ENCODE data around the gene IL10RA. TPM values are rescaled to one million over a fixed set of nuclear protein-coding genes. Genes with fewer than 3 reads are reported as not detected.
"Not testable (repeated sequence)": the region's sequence is repeated elsewhere in the genome, so short reads cannot be mapped to it uniquely, and the experiment has no call there.

Gene IL10RA
- total RNA-seq, 2 donors from 2014 or later: 63.0 to 108 TPM

DNA sequence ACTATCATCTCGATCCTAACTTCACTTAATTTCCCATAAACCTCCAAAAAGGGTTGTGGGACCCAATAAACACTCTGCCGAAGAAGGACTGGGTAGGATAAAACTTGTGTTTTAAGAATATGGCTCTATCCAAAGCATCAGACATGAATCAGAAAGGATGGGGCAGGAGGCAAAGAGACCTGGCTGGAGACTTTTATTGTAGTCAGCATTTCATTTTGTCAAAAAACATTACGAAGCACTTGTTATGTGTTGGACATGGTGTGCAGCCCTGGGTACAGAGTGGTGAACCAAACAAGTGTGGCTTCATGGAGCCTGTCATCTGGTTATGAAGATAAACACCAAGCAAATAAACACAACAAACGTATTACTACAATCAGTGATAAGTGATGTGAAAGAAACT lies 17.3 kb downstream of the IL10RA start:
- Mint-ChIP-seq H3K36me3 (ENCODE audit: low read depth) (peaks cover 34% of the 10 kb centered on the region), H3K9me3 (peaks cover 3% of the 10 kb centered on the region), H3K4me1 (peaks cover 57% of the 10 kb centered on the region), H3K27ac (peak overlapping the region; percentile 89), H3K4me3 (peak overlapping the region; percentile 55), H3K27me3 (no peaks in the 10 kb centered on the region)
- ATAC-seq (replicated peaks): peak; percentile 2

DNA sequence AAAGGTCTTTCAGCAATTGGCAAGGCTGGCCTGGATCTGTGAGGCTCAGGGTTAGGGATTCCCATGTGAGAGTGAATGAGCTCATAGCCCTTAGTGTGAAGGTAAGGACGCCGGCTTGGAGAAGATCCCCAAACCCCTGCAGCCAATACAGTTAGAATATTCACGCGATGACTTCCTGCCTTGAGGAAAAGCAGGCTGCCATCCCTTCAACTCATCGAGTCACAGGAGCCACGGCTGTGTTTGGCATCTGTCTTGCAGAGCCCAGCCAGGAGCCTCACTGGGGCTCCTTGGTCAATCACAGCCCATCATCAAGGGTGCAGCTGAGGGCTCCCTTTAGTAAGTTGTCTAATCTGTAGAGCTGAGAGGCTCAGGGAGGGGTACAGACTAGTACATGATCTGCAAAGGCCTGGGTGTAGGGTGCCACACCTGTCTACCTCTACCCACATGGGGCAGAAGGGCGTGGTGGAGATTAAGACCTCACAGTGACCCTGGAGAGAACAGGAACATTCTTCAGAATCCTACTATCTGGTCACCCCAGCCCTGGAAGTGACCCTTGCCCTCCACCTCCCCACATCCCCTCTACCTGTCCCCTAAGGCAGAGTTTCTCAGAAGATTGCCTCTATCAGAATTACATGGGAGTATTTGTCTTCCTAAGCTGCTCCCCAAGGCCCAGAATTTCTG lies 18.5 kb downstream of the IL10RA start:
- no peaks in the 10 kb centered on the region for H3K27me3 Mint-ChIP-seq
- peaks cover 60% of the 10 kb centered on the region for H3K4me1 Mint-ChIP-seq
- H3K27ac Mint-ChIP-seq: peak overlapping the region; percentile 89
- ATAC-seq (replicated peaks): no peak
- peak overlapping the region; percentile 55 for H3K4me3 Mint-ChIP-seq
- peaks cover 21% of the 10 kb centered on the region for H3K36me3 Mint-ChIP-seq (ENCODE audit: low read depth)
- H3K9me3 Mint-ChIP-seq: peaks cover 7% of the 10 kb centered on the region

DNA sequence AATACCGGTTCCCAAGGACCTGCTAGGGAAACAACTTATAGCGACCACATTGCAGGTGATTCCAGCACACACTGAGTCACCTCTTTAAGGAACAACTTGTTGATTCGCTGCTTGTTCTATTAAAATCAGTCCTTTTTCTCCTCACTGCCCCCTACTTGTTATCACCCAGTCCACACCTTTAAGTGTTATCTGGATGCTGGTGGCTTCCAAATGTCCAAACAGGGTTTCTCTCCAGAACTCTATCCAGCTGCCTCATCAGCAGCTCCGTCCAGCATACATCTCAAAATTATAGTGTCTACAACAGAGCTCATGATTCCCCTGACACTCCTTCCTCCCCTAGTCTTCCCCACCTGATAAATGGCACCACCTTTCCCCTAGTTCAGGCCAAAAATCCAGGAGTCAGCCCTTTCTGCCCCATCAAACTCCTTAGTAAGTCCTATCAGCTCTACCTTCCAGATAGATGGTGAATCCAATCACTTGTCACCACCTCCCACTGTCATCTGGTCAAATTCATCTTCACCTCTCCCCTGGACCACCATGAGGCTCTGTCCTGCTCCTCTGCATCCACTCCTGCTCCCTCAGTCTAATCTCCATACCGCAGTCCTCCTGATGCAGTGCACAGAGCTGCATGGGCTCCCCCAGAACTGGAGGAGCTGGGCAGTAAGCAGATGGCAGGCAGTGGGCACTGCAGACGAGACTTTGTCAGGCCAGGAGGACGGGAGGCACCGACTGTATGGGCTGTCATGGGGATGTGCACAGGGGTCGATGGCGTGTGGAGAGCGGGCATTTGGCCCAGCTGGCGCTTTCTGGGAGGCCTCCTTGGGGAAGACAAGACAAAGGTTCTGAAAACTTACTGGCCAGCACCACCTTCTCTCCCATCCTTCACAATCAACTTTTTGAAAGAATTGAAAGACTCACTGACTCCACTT lies 19.3 kb downstream of the IL10RA start:
- H3K4me1 Mint-ChIP-seq: peaks cover 55% of the 10 kb centered on the region
- ATAC-seq (replicated peaks): no peak
- H3K27me3 Mint-ChIP-seq: no peaks in the 10 kb centered on the region
- H3K27ac Mint-ChIP-seq: peak overlapping the region; percentile 89
- peaks cover 7% of the 10 kb centered on the region for H3K9me3 Mint-ChIP-seq
- peaks cover 13% of the 10 kb centered on the region for H3K36me3 Mint-ChIP-seq (ENCODE audit: low read depth)
- H3K4me3 Mint-ChIP-seq: peak overlapping the region; percentile 55

DNA sequence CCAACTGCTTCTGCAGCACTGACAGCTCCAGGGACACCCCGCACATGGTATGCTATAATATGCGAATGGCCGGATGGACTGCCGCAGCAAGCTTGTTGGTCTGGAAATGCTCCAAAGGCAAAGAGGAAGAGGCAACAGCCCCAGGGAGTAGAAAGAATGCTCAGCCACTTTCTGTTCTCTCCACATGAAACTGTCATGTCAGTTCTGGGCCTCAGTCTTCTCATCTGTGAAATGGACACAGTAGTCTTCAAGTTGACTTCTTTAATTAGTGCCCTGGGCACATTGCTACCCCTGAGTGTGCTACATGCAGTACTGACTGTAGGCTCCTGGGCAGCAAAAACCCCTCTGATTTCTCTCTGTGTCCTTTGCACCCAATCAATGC lies 19.9 kb downstream of the IL10RA start:
- Mint-ChIP-seq H3K9me3 (peaks cover 7% of the 10 kb centered on the region), H3K36me3 (ENCODE audit: low read depth) (peaks cover 11% of the 10 kb centered on the region), H3K4me1 (peaks cover 54% of the 10 kb centered on the region), H3K4me3 (no peak overlapping the region), H3K27me3 (no peaks in the 10 kb centered on the region), H3K27ac (no peak overlapping the region)
- no peak for ATAC-seq (replicated peaks)

DNA sequence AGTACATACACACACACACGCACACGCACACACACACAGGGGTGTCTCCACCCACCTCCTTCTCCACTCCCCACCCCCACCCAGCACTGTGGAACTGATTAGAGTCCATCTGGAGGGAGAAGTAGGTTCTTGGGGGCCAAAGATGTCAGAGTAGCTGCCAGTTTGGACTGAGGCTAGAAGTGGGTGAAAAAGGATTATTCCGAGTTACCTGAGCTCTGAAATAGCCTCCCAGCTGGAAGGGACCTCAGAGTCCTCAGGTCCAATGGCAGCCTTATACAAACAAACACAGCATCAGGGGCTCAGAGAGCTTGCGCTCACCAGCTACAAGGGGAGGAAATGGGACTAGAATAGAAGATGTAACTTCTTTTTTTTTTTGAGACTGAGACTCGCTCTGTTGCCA lies 20.8 kb downstream of the IL10RA start:
- Mint-ChIP-seq H3K36me3 (ENCODE audit: low read depth) (peaks cover 5% of the 10 kb centered on the region), H3K27ac (peak overlapping the region; percentile 90), H3K4me3 (peak overlapping the region; percentile 78), H3K9me3 (peaks cover 7% of the 10 kb centered on the region), H3K27me3 (no peaks in the 10 kb centered on the region), H3K4me1 (peaks cover 49% of the 10 kb centered on the region)
- no peak for ATAC-seq (replicated peaks)

DNA sequence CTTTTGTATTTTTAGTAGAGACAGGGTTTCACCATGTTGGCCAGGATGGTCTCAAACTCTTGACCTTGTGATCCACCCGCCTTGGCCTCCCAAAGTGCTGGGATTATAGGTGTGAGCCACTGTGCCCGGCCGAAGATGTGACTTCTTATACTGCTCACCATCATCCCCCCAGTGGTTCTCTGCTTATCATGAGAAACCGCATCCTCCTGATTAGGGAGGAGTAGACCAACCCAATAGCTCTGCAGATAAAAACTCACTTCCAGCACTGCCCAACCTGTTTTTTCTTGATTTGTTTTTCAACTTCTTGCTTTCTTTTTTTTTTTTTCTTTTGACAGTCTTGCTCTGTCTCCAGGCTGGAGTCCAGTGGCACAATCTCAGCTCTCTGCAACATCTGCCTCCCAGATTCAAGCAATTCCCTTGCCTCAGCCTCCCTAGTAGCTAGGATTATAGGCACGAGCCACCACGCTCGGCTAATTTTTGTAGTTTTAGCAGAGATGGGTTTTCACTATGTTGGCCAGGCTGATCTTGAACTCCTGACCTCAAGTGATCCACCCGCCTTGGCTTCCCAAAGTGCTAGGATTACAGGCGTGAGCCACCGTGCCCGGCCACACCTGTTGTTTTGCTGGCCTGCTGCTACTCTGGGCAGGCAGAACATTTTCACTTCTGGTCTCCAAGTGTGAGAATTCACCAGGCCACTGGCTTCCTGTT lies 21.5 kb downstream of the IL10RA start:
- ATAC-seq (replicated peaks): peak; percentile 25
- H3K27me3 Mint-ChIP-seq; H3K9me3 Mint-ChIP-seq; H3K36me3 Mint-ChIP-seq (ENCODE audit: low read depth): not testable (repeated sequence)
- Mint-ChIP-seq H3K27ac (peak overlapping the region; percentile 90), H3K4me3 (peak overlapping the region; percentile 78), H3K4me1 (peaks cover 49% of the 10 kb centered on the region)

DNA sequence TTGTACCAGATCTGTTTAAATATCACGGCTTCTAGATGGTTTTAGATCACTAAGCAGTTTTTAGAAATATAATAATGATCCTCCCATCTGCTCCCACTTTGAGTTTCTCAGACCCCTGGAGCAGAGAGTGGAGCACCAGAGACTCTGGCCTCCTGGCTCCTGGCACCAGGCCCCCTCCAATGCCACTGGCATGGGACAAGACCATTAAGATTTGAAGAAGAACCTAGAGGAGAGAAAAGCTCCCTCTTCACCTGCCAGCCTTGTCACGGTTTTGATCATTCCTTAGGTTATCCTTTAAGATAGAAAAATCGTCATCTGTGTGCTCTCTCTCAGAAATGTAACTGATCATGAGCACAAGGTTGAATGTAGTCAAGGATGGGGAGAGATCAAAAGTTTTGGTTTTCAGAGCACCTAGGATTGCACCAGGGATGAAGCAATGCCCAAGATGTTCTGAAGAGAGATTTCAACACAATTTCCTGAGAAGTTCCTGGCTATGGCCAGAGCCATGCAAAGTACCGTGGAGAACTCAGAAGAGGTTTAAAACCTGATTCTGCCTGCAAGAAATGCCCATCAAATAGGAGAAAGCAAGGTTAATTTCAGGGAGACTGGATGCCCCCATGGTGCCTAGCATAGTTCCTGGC lies 22.2 kb downstream of the IL10RA start:
- no peaks in the 10 kb centered on the region for H3K36me3 Mint-ChIP-seq (ENCODE audit: low read depth)
- peak overlapping the region; percentile 90 for H3K27ac Mint-ChIP-seq
- peak overlapping the region; percentile 78 for H3K4me3 Mint-ChIP-seq
- no peak for ATAC-seq (replicated peaks)
- H3K4me1 Mint-ChIP-seq: peaks cover 51% of the 10 kb centered on the region
- peaks cover 7% of the 10 kb centered on the region for H3K9me3 Mint-ChIP-seq
- no peaks in the 10 kb centered on the region for H3K27me3 Mint-ChIP-seq

DNA sequence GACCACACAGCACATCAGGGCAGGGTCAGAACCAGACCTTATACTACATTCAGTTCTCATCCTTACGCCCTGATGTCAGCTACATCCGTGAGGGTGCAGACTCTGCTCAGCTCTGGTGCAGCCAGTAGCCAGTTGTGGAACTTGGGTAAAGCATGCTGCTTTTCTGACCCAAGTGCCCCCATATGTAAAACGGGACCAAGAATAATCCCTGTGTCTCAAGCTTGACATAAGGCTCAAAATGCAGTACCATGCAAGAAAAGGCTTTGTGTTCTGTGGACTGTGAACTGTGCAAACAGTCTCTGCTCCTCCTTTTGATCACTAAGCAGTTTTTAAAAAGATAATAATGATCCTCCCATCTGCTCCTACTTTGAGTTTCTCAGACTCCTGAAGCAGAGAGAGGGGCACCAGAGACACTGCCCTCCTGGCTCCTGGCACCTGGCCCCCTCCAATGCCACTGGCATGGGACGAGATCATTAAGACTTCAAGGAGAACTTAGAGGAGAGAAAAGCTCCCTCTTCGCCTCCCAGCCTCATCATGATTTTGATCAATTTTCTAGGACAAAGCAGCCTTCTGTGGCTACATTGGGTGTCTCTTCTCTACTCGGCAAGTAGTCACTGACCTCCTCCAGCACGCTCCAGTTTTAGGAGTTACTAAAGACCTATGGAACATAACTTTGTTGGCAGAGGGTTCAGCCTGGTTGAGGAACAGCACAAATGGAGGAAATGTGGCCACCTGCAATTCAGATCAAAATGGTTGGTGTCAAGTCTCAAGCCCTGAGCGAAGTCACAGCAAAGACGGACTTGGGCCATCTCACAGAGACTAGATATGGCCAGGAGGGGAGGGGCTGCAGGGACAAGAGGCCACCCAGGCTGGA lies 23.9 kb downstream of the IL10RA start:
- Mint-ChIP-seq H3K27me3 (no peaks in the 10 kb centered on the region), H3K9me3 (peaks cover 12% of the 10 kb centered on the region), H3K36me3 (ENCODE audit: low read depth) (no peaks in the 10 kb centered on the region), H3K27ac (no peak overlapping the region), H3K4me1 (peaks cover 50% of the 10 kb centered on the region), H3K4me3 (no peak overlapping the region)
- ATAC-seq (replicated peaks): no peak

DNA sequence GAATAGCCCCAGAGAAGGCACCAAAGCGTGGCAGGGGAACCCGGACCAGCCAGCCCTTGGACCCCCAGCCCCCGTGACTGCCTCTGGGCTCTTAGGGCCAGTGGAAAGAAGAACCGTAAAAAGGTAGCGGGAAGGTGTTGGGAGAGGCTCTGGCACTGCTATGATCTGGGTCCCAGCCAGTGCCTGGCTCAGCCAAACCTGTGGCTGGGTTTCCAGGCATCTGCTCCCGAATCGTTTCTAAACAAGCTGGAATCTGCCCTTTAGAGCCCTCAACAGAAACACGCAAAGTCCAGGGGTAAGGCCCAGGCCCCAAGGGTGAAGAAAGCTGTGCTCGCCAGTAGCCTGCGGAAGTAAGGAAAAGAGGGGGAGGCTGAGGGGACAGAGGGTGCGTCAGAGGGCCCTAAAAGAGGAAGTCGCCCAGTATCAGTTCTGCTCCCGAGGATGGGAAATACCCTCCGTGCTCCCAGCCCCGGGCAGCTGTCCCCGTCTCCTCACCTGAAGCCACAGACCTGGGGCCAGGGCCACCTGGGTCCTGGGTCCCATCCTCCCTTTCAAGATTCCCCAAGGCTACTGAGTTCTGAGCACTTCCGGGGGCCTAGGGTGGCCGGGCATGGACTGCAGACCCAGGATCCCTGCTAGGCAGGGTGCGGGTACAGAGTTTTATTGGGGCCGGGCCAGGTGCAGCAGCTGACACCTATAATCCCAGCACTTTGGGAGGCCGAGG lies 24.7 kb downstream of the IL10RA start:
- H3K4me1 Mint-ChIP-seq: peaks cover 51% of the 10 kb centered on the region
- H3K27ac Mint-ChIP-seq: no peak overlapping the region
- H3K9me3 Mint-ChIP-seq: peaks cover 12% of the 10 kb centered on the region
- no peak for ATAC-seq (replicated peaks)
- no peaks in the 10 kb centered on the region for H3K36me3 Mint-ChIP-seq (ENCODE audit: low read depth)
- no peaks in the 10 kb centered on the region for H3K27me3 Mint-ChIP-seq
- H3K4me3 Mint-ChIP-seq: peak overlapping the region; percentile 15

DNA sequence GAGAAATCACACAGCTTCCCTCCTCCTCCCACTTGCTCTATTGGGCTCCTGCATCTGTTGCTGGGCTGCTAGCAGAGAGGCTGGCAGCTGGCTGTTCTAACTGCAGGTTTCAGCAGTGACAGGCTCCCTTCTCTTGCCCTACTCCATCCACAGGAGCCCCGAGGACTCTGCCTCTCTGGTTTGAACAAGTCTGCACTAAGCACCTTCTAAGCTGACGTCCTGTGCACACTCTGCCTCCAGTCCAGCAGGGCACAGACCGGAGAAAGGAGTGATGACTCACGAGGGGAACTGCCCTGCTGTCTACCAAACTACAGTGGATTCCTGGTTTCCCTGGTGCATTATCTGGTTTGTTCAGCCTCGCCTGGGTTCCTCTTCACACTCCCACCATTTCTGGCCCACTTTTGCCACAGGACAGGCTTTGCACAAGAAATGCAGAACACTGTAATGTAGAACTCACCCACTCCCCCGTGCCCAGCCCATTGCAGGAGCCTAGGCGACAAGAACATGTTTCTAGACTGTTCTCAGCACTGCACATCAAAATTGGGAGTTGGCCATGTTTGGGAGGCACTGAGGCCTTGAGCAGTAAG lies 26.0 kb downstream of the IL10RA start:
- no peaks in the 10 kb centered on the region for H3K27me3 Mint-ChIP-seq
- ATAC-seq (replicated peaks): peak; percentile 79
- H3K4me1 Mint-ChIP-seq: peaks cover 49% of the 10 kb centered on the region
- H3K36me3 Mint-ChIP-seq (ENCODE audit: low read depth): no peaks in the 10 kb centered on the region
- peak overlapping the region; percentile 17 for H3K4me3 Mint-ChIP-seq
- H3K9me3 Mint-ChIP-seq: peaks cover 12% of the 10 kb centered on the region
- H3K27ac Mint-ChIP-seq: peak overlapping the region; percentile 47

DNA sequence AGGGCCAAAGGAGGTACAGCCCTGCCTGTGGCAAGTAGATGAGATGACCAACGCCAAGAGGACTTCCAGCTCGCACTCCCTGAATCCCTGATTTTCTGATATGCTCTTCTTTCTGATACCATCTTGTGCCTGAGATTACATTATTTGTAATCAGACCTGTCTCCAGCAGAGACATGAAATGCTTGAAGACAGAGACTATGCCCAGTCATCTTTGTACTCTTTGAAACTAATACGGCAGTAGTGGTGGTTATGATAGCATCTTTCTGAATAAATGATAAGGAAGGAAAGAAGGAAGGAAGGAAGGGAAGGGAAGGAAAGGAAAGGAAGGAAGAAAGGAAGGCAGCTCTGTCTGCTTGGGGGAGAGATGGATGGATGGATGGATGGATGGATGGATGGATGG lies 27.8 kb downstream of the IL10RA start:
- peak; percentile 50 for ATAC-seq (replicated peaks)
- peaks cover 5% of the 10 kb centered on the region for H3K9me3 Mint-ChIP-seq
- H3K36me3 Mint-ChIP-seq (ENCODE audit: low read depth): no peaks in the 10 kb centered on the region
- H3K4me1 Mint-ChIP-seq: peaks cover 33% of the 10 kb centered on the region
- H3K4me3 Mint-ChIP-seq: peak overlapping the region; percentile 4
- no peaks in the 10 kb centered on the region for H3K27me3 Mint-ChIP-seq
- H3K27ac Mint-ChIP-seq: peak overlapping the region; percentile 9

DNA sequence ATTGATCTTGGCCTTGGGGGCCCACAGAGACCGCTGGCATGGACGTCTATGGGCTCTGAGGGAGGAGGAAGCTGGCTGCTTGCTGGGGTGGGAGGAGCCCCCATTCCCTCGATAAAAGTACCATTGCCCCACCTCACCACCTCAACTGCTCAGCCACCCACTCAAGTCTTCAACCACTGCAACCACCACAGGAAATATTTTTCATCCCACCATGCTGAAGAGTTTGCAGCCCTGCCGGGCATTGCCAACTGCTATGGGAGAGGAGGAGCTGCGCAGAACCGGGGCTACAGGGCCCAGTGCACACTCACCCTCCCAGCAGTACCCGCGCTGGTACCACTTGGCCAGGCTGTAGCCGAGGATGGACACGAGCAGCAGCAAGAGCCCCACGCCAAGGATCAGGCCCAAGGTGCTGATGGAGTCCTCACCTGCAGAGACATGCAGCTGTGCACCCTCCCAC lies 29.2 kb downstream of the IL10RA start:
- ATAC-seq (replicated peaks): peak; percentile 16
- H3K27me3 Mint-ChIP-seq: no peaks in the 10 kb centered on the region
- H3K36me3 Mint-ChIP-seq (ENCODE audit: low read depth): no peaks in the 10 kb centered on the region
- H3K9me3 Mint-ChIP-seq: peaks cover 8% of the 10 kb centered on the region
- peak overlapping the region; percentile 67 for H3K27ac Mint-ChIP-seq
- peak overlapping the region; percentile 4 for H3K4me3 Mint-ChIP-seq
- peaks cover 31% of the 10 kb centered on the region for H3K4me1 Mint-ChIP-seq
